ENCODE measurements around the gene SIAE.

- no peak for TF ChIP-seq EZH2 (IDR thresholded peaks at IDR 0.05; ENCODE audit: borderline replicate concordance)
- no peak for TF ChIP-seq CTCF (IDR thresholded peaks at IDR 0.05; ENCODE audit: poor library complexity)
- no peak for TF ChIP-seq EZH2phosphoT487 (IDR thresholded peaks at IDR 0.05; ENCODE audit: low read depth, severe bottlenecking, unreplicated experiment)
Measured at GRCh38 chr11:124591430-124591829, 82.1 kb downstream of the SIAE start.

Data from hepatocyte (in vitro differentiated cells).